Erythroblast (primary cell): ENCODE results near the gene RNU6-9.

ENCODE experiments used
- DNase-seq, 2 experiments: peaks; one replicate each; lab custom pipeline; 2025; lab: John Stamatoyannopoulos, UW
- GATA1 ChIP-seq: IDR thresholded peaks from 2 replicates; pipeline ENCODE4 v1.6.1; 2011; ENCODE audit warnings: low read depth, mild to moderate bottlenecking, control low read depth, low read length, moderate library complexity
- POLR2A ChIP-seq: IDR thresholded peaks from 2 replicates; pipeline ENCODE4 v1.6.1; 2011; ENCODE audit warnings: mild to moderate bottlenecking, low read length

Gene RNU6-9

DNA sequence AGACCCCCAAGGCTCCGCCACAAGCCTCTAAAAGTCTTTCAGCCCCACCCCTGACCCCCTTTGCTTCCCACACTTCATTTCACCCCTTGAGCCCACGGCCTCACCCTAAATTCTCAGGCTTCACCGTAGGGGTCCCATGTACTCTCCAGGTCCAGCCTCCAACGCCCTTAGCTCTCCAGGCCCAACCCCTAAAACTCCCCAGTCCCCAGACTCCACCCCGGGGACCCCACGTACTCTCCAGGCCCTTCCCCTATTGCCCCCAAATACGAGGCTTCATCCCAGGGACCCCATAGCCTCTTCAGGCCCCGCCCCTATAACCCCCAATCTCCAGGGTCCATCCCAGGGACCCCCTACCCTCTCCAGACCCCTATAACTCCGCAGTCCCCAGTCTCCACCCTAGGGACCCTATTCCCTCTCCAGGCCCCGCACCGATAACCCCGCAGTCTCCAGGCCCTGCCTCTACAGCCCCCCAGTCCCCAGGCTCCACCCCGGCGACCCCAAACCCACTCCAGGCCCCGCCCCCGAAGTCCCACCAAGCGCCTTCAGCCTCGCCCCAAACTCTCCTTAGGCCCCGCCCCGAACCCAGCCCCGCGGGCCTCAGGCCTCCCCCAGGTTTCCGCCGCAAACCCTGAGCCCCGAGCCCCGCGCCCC, 916 bp upstream of the RNU6-9 start:
- TF ChIP-seq POLR2A = no peak
- TF ChIP-seq GATA1 = no peak
- DNase-seq = peak; percentile 67 to 78

DNA sequence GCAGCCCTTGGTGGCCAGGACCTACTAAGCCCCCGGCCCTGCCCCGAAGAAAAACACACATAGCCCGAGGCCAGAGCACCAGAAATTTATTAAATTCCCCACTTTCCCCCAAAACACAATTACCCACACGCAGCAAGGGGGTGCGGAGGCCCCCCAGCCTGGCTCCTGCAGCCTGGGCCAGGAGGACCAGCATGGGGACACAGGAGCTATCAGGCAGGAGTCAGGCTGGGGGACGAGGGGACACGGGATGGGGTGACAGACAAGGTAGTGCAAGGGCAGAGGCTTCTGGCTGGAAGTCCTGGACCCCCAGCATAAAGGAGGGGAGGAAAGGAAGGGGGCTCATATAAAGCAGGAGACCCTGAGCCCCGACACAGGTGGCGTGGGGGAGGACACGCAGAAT, 3.1 kb downstream of the RNU6-9 start:
- DNase-seq = no peak
- no peak for TF ChIP-seq POLR2A
- TF ChIP-seq GATA1 = no peak

DNA sequence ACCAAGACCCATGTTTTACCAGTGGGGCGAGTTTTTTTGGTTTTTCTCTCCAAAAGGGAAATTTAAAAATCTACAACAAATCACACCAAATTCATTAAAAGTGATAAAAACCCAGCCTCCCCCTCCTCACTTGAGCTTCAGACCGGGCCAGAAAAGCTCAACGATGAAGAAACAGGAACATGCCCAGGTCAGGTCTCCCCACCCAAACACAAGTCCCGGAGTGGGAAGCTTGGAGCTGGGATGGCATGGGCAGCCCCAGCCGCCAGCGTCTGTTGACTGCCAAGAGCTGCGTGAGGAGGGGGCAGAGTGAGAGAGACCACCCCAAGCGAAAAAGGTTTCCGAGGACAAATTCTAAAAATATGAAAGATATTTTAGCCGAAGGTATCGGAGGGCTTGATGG, 3.7 kb downstream of the RNU6-9 start:
- no peak for DNase-seq
- TF ChIP-seq GATA1 (no peak), POLR2A (no peak)

DNA sequence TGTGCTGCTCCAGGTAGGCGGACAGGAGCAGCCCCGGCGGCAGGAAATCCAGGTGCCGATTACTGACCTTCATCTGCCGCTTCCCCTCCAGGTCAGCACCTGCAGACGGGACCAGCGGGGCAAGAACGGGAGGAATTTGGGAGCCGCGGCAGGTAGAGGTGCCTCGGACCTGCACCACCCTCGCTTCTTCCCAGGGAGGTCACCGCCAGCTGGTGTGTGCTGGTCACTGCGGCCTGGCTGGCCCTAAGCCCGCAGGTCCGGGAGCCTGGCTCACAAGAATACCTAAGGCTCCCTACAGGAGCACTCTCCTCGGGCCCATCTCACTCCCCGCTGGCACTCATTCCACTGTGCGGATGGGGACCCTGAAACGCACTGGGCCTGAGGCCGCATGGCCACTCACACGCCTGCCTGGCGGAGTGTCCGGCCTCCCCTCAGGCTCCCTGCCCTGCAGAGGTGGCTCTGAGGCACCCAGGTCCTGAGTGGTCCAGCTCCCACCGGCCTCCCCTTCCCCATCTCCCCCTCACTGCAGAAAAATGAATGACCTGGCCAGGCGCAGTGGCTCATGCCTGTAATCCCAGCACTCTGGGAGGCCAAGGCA, 4.3 kb downstream of the RNU6-9 start:
- no peak for DNase-seq
- TF ChIP-seq POLR2A (no peak), GATA1 (no peak)

DNA sequence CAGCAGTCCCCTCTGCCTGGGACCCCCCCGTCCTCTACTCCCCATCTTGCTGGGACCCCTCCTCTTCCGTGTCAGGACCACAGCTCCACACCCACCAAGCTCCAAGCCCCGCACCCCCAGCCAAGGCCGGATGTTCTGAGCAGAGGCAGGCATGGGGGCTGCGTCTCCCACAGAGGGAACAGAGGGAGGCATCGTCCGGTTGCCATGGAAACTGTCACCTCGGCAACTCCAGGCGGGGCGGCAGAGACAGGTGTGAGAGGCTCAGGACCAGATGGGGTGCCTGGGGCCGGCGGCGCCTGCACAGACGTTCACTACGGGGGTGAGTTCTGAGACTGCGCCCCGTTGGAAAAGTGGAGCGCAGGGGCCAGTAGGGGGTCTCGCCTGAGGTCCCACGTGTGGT, 5.4 kb downstream of the RNU6-9 start:
- TF ChIP-seq POLR2A = no peak
- TF ChIP-seq GATA1 = no peak
- DNase-seq = no peak

DNA sequence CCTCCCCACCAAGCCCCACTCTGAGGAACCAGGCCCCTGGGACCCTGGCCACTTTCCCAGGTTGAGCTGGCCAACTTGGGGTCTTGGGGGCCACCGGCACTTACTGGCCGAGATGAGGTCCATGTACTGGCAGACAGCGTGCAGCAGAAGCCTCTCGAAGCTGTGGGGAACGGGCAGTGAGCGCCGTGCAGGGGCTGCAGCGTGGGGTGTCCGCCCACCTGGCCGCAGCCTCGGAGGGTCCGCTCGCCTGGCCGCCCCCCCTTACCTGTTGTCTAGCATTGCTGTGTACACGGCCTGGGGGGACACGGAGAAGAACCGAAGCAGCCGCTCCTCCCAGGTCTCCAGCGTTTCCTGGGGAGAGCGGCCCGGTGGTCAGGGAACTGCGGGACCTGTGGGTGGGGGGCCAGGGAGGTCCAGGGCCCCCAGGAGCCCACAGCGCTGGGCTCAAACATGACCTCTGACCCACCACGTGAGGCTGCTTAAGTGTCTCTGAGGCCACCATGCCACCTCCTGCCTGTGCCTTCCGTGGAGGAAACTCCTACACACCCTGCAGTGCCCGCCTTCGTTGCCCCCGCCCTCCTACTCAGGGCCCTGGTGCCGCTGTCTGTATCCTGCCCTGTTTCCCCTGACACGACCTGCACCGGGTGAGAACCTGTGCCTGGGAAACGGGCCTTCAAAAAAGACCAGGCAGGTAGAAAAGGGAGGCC, 6.2 kb downstream of the RNU6-9 start:
- no peak for TF ChIP-seq GATA1
- no peak for TF ChIP-seq POLR2A
- DNase-seq = no peak

DNA sequence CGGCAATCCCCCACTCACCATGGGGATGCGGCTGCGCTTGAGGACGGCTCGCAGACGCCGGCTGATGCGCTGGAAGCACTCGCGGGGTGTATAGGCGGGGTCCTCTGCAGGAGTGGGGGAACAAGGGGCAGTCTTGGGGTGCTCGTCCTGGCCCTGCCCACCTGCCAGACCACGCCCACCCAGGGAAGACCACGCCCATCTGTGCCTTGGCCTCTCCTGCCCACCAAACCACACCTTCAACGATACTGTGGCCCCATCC, 6.7 kb downstream of the RNU6-9 start:
- DNase-seq = no peak
- TF ChIP-seq POLR2A (no peak), GATA1 (no peak)

DNA sequence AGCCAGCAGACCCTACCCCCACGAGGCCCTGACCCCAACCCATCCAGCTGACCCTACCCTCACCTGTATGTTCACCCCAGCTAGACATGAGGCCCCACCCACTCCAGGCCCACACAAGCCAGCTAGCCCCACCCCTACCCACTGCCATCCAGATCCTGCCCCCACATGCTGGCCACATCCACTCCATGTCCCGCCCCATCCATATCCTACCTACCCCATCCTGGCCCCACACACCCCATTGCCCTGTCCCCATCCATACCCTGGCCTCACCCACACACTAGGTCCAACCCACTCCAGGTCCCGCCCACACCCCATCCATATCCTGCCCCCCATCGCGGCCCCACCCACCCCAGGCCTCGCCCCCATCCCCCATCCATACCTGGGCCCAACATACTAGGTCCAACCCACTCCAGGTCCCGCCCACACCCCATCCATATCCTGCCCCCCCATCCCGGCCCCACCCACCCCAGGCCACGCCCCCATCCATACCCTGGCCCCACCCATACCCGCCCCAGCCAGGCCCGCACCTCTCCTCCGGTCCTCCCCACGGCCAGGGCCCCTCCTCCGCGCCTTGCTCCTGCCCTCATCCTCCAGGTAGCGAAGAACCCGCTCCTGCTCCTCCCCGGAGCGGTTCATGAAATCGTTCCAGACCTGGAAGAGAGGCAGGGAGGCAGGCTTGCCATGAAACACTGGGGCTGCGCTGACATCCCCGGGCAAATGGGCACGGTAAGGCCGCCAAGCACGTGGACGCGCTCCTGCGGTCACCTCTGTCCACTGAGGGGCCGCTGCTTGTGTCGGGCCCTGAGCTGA, 7.2 kb downstream of the RNU6-9 start:
- peak; percentile 48 to 63 for DNase-seq
- no peak for TF ChIP-seq POLR2A
- TF ChIP-seq GATA1 = no peak

DNA sequence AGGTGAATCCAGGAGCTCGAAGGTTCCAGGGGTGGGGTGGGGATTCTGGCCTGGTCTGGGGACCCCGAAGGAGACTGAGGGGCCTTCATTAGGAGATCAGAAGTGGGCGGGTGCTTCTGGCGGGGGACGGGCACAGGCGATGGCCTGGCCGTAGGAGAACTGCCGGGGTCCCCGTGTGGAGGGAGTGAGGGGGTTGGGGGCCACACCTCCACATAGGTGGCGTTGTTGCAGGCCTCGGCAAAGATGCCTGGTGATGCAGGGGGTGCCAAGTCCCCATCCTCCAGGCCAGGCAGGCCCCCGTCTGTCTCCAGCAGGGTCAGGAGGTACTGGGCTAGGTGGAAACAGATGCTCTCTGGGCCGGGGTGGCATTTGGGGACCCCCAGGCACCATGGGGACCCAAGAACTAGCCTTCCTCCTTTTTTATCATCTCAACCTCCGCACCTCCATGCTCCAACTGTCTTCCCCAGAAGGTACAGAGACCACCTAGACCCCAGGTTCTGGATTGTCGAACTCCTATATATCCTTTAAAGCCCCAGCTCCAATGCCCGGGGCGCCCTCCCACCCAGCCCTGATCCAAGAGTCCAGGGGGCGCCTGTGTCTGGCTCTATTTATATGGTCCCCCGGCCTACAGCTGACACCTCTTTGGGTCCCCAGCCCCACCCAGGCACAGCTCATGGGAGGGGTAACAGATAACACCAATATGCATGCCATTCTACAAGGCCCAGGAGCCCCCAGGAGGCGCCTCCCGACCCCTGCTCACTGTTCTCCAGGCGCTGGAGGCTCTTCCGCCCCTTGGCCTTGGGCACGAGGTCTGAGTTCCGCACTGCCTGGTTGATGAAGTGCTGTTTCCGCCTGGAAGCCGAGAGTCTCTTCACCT, 8.2 kb downstream of the RNU6-9 start:
- no peak for DNase-seq

DNA sequence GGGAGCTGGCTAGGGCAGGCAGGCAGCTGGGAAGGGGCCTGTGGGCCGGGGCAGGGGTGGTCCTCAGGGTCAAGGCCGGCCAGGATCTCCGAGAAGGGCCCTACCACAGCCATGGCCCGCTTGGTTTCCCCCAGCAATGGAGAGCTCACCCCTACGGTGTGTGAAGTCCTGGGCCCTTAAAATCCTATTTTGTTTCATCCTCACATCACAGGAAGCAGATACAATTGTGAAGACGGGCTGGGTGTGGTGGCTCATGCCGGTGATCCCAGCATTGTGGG, 8.7 kb downstream of the RNU6-9 start:
- no peak for DNase-seq

More for the DNA sequence above, 8.2 kb downstream of the RNU6-9 start:
- no peak for TF ChIP-seq GATA1
- no peak for TF ChIP-seq POLR2A

DNA sequence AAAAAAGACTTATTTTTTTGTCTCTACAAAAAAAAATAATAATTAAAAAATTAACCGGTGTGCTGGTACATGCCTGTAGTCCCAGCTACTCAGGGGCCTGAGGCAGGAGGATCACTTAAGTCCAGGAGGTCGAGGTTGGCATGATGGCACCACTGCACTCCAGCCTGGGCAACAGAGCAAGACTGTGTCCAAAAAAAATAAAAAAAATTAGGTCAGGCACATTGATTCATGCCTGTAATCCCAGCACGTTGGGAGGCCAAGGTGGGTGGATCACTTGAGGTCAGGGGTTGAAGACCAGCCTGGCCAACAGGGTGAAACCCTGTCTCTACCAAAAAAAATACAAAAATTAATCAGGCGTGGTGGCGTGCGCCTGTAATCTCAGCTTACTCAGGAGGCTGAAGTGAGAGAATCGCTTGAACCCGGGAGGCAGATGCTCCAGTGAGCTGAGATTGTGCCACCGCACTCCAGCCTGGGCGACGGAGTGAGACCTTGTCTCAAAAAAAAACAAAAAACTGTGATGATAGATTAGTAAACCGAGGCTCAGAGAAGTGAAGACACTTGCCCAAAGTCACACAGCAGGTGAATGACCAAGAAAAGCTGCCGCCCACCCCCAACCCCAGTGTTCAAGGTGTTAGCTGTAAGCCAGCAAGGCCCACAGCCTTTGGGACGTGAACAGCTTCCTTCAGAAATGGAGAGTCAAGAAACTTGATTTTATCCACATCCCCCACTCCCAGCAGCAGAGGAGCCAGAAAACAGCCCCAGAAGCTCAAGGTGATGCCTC, 9.4 kb downstream of the RNU6-9 start:
- TF ChIP-seq POLR2A (no peak), GATA1 (no peak)
- DNase-seq = no peak

More for the DNA sequence above, 8.7 kb downstream of the RNU6-9 start:
- TF ChIP-seq POLR2A = no peak
- TF ChIP-seq GATA1 = no peak

DNA sequence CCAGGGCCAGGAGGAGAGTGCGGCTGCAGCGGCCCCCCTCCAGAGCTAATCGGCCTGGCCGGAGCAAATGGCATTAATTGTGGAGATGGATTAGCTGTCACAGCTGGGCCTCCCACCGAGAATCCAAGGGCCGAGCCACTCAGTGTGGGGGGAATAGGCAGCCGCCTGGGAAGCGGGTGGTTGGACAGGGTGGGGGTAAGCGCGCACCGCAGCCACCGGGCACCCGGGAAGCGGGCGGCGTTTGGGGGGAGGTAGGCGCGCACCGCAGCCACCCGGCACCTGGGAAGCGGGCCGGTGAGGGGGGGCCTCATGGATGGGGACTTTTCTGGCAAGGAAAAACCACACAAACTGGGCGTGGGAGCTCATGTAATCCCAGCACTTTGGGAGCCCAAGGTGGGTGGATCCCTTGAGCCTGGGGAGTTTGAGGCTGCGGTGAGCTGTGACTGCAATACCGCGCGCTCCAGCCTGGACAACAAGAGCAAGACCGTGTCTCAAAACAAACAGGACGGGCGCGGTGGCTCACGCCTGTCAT, 10.0 kb downstream of the RNU6-9 start:
- DNase-seq = no peak
- TF ChIP-seq GATA1 (no peak), POLR2A (no peak)
